OCI-LY1 (cell line): ENCODE results near the gene BIVM.

Experiments
- EZH2 ChIP-seq: fragments of 200-600 bp; sonication (generic), shearing (Covaris generic); IDR thresholded peaks from 2 replicates; pipeline ENCODE4 v1.8.0; 2017; ENCODE audit warnings: borderline replicate concordance, mixed run types, mild to moderate bottlenecking, antibody characterized with exemption, low read length, moderate library complexity, mixed read lengths
- TF ChIP-seq, protein P1 (sequence below): fragments of 200-600 bp; sonication (generic), shearing (Covaris generic); IDR thresholded peaks from 2 replicates; pipeline ENCODE4 v1.5.1; 2017; ENCODE audit warnings: mild to moderate bottlenecking, antibody characterized with exemption, low read length, moderate library complexity, mixed read lengths

DNA sequence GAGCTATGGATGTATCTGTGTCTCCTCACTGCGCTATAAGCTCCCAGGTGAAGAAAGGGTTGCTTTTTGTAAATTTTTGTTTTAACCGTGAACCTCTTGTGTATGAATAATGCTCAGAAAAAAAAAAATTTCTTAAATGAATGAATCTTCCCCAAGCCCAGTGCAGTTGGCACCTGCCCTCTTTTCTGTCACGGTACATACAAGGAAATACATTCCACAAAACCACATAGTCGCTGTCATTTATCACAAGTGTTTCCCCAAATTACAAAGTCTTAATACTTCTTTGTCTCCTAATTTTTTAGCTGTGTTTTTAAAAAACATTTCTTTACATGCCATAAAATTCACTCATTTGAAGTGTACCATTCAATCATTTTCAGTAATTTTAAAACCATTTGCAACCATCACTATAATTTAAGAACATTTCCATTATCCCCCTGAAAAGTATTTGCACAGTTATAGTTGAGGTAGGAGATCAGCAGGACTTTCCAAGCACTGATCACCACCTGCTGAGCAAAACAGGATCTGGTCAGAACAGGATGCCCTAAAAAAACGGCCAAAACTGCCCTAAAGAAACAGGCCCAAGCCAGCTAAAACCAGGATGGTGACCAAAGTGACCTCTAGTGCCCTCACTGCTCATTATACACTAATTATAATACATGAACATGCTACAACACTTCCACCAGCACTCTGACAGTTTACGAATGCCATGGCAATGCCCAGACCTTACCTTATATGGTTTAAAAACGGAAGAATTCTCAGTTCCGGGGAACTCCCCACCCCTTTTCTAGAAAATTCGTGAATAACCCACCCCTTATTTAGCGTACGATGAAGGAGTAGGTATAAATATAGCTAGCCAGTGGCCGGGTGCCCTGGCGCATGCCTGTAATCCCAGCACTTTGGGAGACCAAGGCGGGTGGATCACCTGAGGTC lies 24.1 kb upstream of the BIVM start:
- TF ChIP-seq, protein P1, sequence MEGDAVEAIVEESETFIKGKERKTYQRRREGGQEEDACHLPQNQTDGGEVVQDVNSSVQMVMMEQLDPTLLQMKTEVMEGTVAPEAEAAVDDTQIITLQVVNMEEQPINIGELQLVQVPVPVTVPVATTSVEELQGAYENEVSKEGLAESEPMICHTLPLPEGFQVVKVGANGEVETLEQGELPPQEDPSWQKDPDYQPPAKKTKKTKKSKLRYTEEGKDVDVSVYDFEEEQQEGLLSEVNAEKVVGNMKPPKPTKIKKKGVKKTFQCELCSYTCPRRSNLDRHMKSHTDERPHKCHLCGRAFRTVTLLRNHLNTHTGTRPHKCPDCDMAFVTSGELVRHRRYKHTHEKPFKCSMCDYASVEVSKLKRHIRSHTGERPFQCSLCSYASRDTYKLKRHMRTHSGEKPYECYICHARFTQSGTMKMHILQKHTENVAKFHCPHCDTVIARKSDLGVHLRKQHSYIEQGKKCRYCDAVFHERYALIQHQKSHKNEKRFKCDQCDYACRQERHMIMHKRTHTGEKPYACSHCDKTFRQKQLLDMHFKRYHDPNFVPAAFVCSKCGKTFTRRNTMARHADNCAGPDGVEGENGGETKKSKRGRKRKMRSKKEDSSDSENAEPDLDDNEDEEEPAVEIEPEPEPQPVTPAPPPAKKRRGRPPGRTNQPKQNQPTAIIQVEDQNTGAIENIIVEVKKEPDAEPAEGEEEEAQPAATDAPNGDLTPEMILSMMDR, result no peak
- TF ChIP-seq EZH2, result no peak
